Retina (tissue), 1 donor: ENCODE measurements around the gene TIMM22.
"Not testable (repeated sequence)": the region's sequence is repeated elsewhere in the genome, so short reads cannot be mapped to it uniquely, and the experiment has no call there.

ENCODE experiments used
- DNase-seq: peaks from one replicate; pipeline ENCODE4 v3.0.0-alpha.2; 2016

Gene TIMM22

GRCh38 chr17:973053-973452, 23.9 kb upstream of the TIMM22 start:
- no peak for DNase-seq

GRCh38 chr17:974778-975177, 22.2 kb upstream of the TIMM22 start:
- not testable (repeated sequence) for DNase-seq

GRCh38 chr17:975371-975915, 21.5 kb upstream of the TIMM22 start:
- no peak for DNase-seq

GRCh38 chr17:976312-976711, 20.6 kb upstream of the TIMM22 start:
- no peak for DNase-seq

- DNase-seq, result no peak
Observed at GRCh38 chr17:977166-977565, 19.8 kb upstream of the TIMM22 start.

GRCh38 chr17:978103-979093, 18.5 kb upstream of the TIMM22 start:
- peak; percentile 81 for DNase-seq

GRCh38 chr17:979212-979538, 17.8 kb upstream of the TIMM22 start:
- DNase-seq, result no peak

GRCh38 chr17:979539-980405, 17.2 kb upstream of the TIMM22 start, which contains the start of gene NXN:
Gene NXN (minus strand): TSS chr17:979776.
- peak; percentile 90 for DNase-seq

- peak; percentile 89 for DNase-seq
Observed at GRCh38 chr17:980406-981291, 16.3 kb upstream of the TIMM22 start.

GRCh38 chr17:981292-981658, 15.7 kb upstream of the TIMM22 start:
- no peak for DNase-seq

GRCh38 chr17:983921-984320, 13.0 kb upstream of the TIMM22 start:
- DNase-seq, result no peak

GRCh38 chr17:986322-986929, 10.5 kb upstream of the TIMM22 start:
- DNase-seq, result no peak

GRCh38 chr17:987931-988330, 9.0 kb upstream of the TIMM22 start:
- DNase-seq, result no peak

- DNase-seq, result no peak
Observed at GRCh38 chr17:988561-988960, 8.4 kb upstream of the TIMM22 start.

- DNase-seq, result no peak
Observed at GRCh38 chr17:992933-993332, 4.0 kb upstream of the TIMM22 start.

GRCh38 chr17:995324-995723, 1.6 kb upstream of the TIMM22 start:
- not testable (repeated sequence) for DNase-seq

- DNase-seq, result no peak
Observed at GRCh38 chr17:998111-998510, 1.2 kb downstream of the TIMM22 start.

GRCh38 chr17:1000597-1001461, 3.9 kb downstream of the TIMM22 start:
- DNase-seq, result no peak

- no peak for DNase-seq
Observed at GRCh38 chr17:1001640-1002411, 4.9 kb downstream of the TIMM22 start.

GRCh38 chr17:1002412-1002753, 5.5 kb downstream of the TIMM22 start:
- no peak for DNase-seq
